ENCODE data around the gene UAP1L1. TPM values are rescaled to one million over a fixed set of nuclear protein-coding genes. Genes with fewer than 3 reads are reported as not detected.

The UAP1L1 gene
- total and polyA plus RNA-seq, 2 donors = 4.0 to 11.5 TPM

GRCh38 chr9:137048655-137049543, 28.4 kb upstream of the UAP1L1 start:
- Histone ChIP-seq H3K36me3 (ENCODE audit: insufficient read depth) (no peaks in the 10 kb centered on the region), H3K4me3 (ENCODE audit: low read depth, low read length) (no peak overlapping the region), H3K4me1 (ENCODE audit: insufficient read depth) (no peaks in the 10 kb centered on the region), H3K27ac (ENCODE audit: low read depth) (no peak overlapping the region)
- DNase-seq (ENCODE audit: extremely low spot score) = no peak
- 43% methylated on average over 72 of the region's 72 CpGs for WGBS

GRCh38 chr9:137049544-137050449, 27.5 kb upstream of the UAP1L1 start:
- no peak for DNase-seq (ENCODE audit: extremely low spot score)
- Histone ChIP-seq H3K27ac (ENCODE audit: low read depth) (no peak overlapping the region), H3K4me3 (ENCODE audit: low read depth, low read length) (no peak overlapping the region), H3K36me3 (ENCODE audit: insufficient read depth) (no peaks in the 10 kb centered on the region), H3K4me1 (ENCODE audit: insufficient read depth) (no peaks in the 10 kb centered on the region)
- WGBS = 53% methylated on average over 38 of the region's 38 CpGs

GRCh38 chr9:137050570-137050969, 26.7 kb upstream of the UAP1L1 start:
- Histone ChIP-seq H3K4me3 (ENCODE audit: low read depth, low read length) (no peak overlapping the region), H3K27ac (ENCODE audit: low read depth) (no peak overlapping the region), H3K36me3 (ENCODE audit: insufficient read depth) (no peaks in the 10 kb centered on the region), H3K4me1 (ENCODE audit: insufficient read depth) (no peaks in the 10 kb centered on the region)
- no peak for DNase-seq (ENCODE audit: extremely low spot score)
- 94% methylated on average over 5 of the region's 5 CpGs for WGBS

GRCh38 chr9:137051145-137051724, 26.1 kb upstream of the UAP1L1 start:
- no peak for DNase-seq (ENCODE audit: extremely low spot score)
- H3K36me3 ChIP-seq (ENCODE audit: insufficient read depth) = no peaks in the 10 kb centered on the region
- no peak overlapping the region for H3K4me3 ChIP-seq (ENCODE audit: low read depth, low read length)
- WGBS = 92% methylated on average over 17 of the region's 17 CpGs
- H3K27ac ChIP-seq (ENCODE audit: low read depth) = no peak overlapping the region
- H3K4me1 ChIP-seq (ENCODE audit: insufficient read depth) = no peaks in the 10 kb centered on the region

GRCh38 chr9:137052293-137052692, 25.0 kb upstream of the UAP1L1 start:
- no peaks in the 10 kb centered on the region for H3K4me1 ChIP-seq (ENCODE audit: insufficient read depth)
- 85% methylated on average over 8 of the region's 8 CpGs for WGBS

GRCh38 chr9:137052998-137053943, 24.0 kb upstream of the UAP1L1 start:
- no peaks in the 10 kb centered on the region for H3K4me1 ChIP-seq (ENCODE audit: insufficient read depth)
- H3K4me3 ChIP-seq (ENCODE audit: low read depth, low read length) = peak overlapping the region; percentile 38
- no peak for DNase-seq (ENCODE audit: extremely low spot score)
- WGBS = 18% methylated on average over 71 of the region's 71 CpGs
- H3K36me3 ChIP-seq (ENCODE audit: insufficient read depth) = no peaks in the 10 kb centered on the region
- no peak overlapping the region for H3K27ac ChIP-seq (ENCODE audit: low read depth)

More at GRCh38 chr9:137052293-137052692, 25.0 kb upstream of the UAP1L1 start:
- Histone ChIP-seq H3K36me3 (ENCODE audit: insufficient read depth) (no peaks in the 10 kb centered on the region), H3K27ac (ENCODE audit: low read depth) (no peak overlapping the region), H3K4me3 (ENCODE audit: low read depth, low read length) (no peak overlapping the region)
- no peak for DNase-seq (ENCODE audit: extremely low spot score)

GRCh38 chr9:137053944-137054931, 23.1 kb upstream of the UAP1L1 start, which contains the start of gene ENTPD2:
ENTPD2 (minus strand) TSS chr9:137054061; CDS start chr9:137053997, 64 bp downstream.
- Histone ChIP-seq H3K27ac (ENCODE audit: low read depth) (no peak within 1 kb of the TSS), H3K4me1 (ENCODE audit: insufficient read depth) (no peaks in the 10 kb centered on the region), H3K4me3 (ENCODE audit: low read depth, low read length) (peak within 1 kb of the TSS; percentile 38), H3K36me3 (ENCODE audit: insufficient read depth) (no peaks in the 10 kb centered on the region)
- DNase-seq (ENCODE audit: extremely low spot score) = no peak
- WGBS = 24% methylated on average over 90 of the region's 90 CpGs

GRCh38 chr9:137054932-137055384, 22.4 kb upstream of the UAP1L1 start:
- WGBS = 63% methylated on average over 17 of the region's 17 CpGs
- no peaks in the 10 kb centered on the region for H3K36me3 ChIP-seq (ENCODE audit: insufficient read depth)
- H3K4me3 ChIP-seq (ENCODE audit: low read depth, low read length) = no peak overlapping the region
- no peak overlapping the region for H3K27ac ChIP-seq (ENCODE audit: low read depth)
- no peaks in the 10 kb centered on the region for H3K4me1 ChIP-seq (ENCODE audit: insufficient read depth)
- DNase-seq (ENCODE audit: extremely low spot score) = no peak

- no peaks in the 10 kb centered on the region for H3K36me3 ChIP-seq (ENCODE audit: insufficient read depth)
- no peak overlapping the region for H3K4me3 ChIP-seq (ENCODE audit: low read depth, low read length)
- H3K27ac ChIP-seq (ENCODE audit: low read depth) = no peak overlapping the region
- DNase-seq (ENCODE audit: extremely low spot score) = peak; percentile 89
- 22% methylated on average over 28 of the region's 28 CpGs for WGBS
- H3K4me1 ChIP-seq (ENCODE audit: insufficient read depth) = no peaks in the 10 kb centered on the region
Measured at GRCh38 chr9:137055385-137056364, 21.6 kb upstream of the UAP1L1 start.

- Histone ChIP-seq H3K27ac (ENCODE audit: low read depth) (no peak overlapping the region), H3K4me1 (ENCODE audit: insufficient read depth) (no peaks in the 10 kb centered on the region), H3K36me3 (ENCODE audit: insufficient read depth) (no peaks in the 10 kb centered on the region), H3K4me3 (ENCODE audit: low read depth, low read length) (no peak overlapping the region)
- DNase-seq (ENCODE audit: extremely low spot score) = no peak
- WGBS = 67% methylated on average over 17 of the region's 17 CpGs
Measured at GRCh38 chr9:137056739-137057415, 20.4 kb upstream of the UAP1L1 start.
